MCF 10A (cell line): ENCODE measurements around the gene TOP1. TPM values are rescaled to one million over a fixed set of nuclear protein-coding genes. Genes with fewer than 3 reads are reported as not detected.

Experiments used
- BruUV-seq: library from RNA; stranded (reverse); fragments of 400-500 nt; replicated peaks from 2 replicates; lab custom pipeline; 2021; lab: Mats Ljungman, UMichigan
- CTCF ChIA-PET: fragments of 300-600 bp; sonication (Branson Sonifier 250); formaldehyde crosslinking; extraction: SDS; loops from one replicate; lab custom pipeline; 2021; ENCODE audit warnings: antibody characterized with exemption, inconsistent platforms; lab: Yijun Ruan, JAX
- POLR2A ChIA-PET: fragments of 300-600, 350-650 bp; sonication (Branson Sonifier 250); formaldehyde crosslinking; extraction: SDS; loops from one replicate; lab custom pipeline; 2020; ENCODE audit warnings: antibody characterized with exemption, inconsistent platforms; lab: Yijun Ruan, JAX
- DNase-seq: peaks from one replicate; pipeline ENCODE4 v3.0.0-alpha.2; 2018; ENCODE audit not compliant: unreplicated experiment
- H3K27ac Mint-ChIP-seq: one replicate; pipeline ENCODE4 v1.8.0; 2022; ENCODE audit warnings: mild to moderate bottlenecking, low read depth, mixed read lengths; ENCODE audit not compliant: unreplicated experiment
- H3K27me3 Mint-ChIP-seq: one replicate; pipeline ENCODE4 v1.8.0; 2022; ENCODE audit warnings: mixed read lengths; ENCODE audit not compliant: insufficient read depth, unreplicated experiment
- H3K36me3 Mint-ChIP-seq: one replicate; pipeline ENCODE4 v1.8.0; 2022; ENCODE audit warnings: mild to moderate bottlenecking, moderate library complexity, mixed read lengths; ENCODE audit not compliant: insufficient read depth, unreplicated experiment
- H3K4me1 Mint-ChIP-seq: one replicate; pipeline ENCODE4 v1.8.0; 2022; ENCODE audit warnings: mixed read lengths; ENCODE audit not compliant: insufficient read depth, unreplicated experiment
- H3K4me3 Mint-ChIP-seq: one replicate; pipeline ENCODE4 v1.8.0; 2022; ENCODE audit warnings: mild to moderate bottlenecking, moderate library complexity, mixed read lengths; ENCODE audit not compliant: unreplicated experiment
- H3K9me3 Mint-ChIP-seq: one replicate; pipeline ENCODE4 v1.8.0; 2022; ENCODE audit warnings: mixed read lengths; ENCODE audit not compliant: unreplicated experiment
- CTCF ChIP-seq: fragments of 200-600 bp; IDR thresholded peaks from one replicate; pipeline ENCODE4 v1.8.0; 2022; ENCODE audit warnings: antibody characterized with exemption, mild to moderate bottlenecking; ENCODE audit not compliant: unreplicated experiment
- intact Hi-C: fragments of 100-400 bp; cut with micrococcal nuclease; formaldehyde crosslinking; loops from 2 replicates; pipeline ENCODE4 v1.14.1; 2022
- total RNA-seq: library from RNA; stranded (reverse); gene quantifications from 2 replicates; pipeline ENCODE4 v1.2.3, GENCODE V29; 2022

Gene TOP1
- total RNA-seq, 1 experiment from 2014 or later = 174 TPM

GRCh38 chr20:41140226-41141133 lies 111.9 kb downstream of the TOP1 start:
- intact Hi-C loops = no loop called here
- peak overlapping the region; percentile 18 for H3K27ac Mint-ChIP-seq
- no peak overlapping the region for H3K4me3 Mint-ChIP-seq
- H3K27me3 Mint-ChIP-seq = no peaks in the 10 kb centered on the region
- no peak for TF ChIP-seq CTCF
- CTCF ChIA-PET = interaction anchor here (0.5 to 8.2 kb wide), 6 partner anchors 20 to 538 kb away, joined by 3 to 110 read pairs (median 8); partner anchors contain the start of gene LPIN3
- H3K36me3 Mint-ChIP-seq = no peaks in the 10 kb centered on the region
- H3K4me1 Mint-ChIP-seq = peaks cover 61% of the 10 kb centered on the region
- POLR2A ChIA-PET = interaction anchor here (1.3 to 7.4 kb wide), 2 partner anchors 17 to 92 kb away, joined by 3 to 65 read pairs; no protein-coding TSS in a partner anchor
- DNase-seq = no peak
- H3K9me3 Mint-ChIP-seq = no peaks in the 10 kb centered on the region
- BruUV-seq = no TSS peak

GRCh38 chr20:41141153-41141815 lies 112.7 kb downstream of the TOP1 start:
- no peak overlapping the region for H3K4me3 Mint-ChIP-seq
- no peak for TF ChIP-seq CTCF
- intact Hi-C loops = no loop called here
- H3K27me3 Mint-ChIP-seq = no peaks in the 10 kb centered on the region
- no peak for DNase-seq
- peaks cover 58% of the 10 kb centered on the region for H3K4me1 Mint-ChIP-seq
- H3K9me3 Mint-ChIP-seq = no peaks in the 10 kb centered on the region
- H3K27ac Mint-ChIP-seq = peak overlapping the region; percentile 18
- H3K36me3 Mint-ChIP-seq = no peaks in the 10 kb centered on the region
- POLR2A ChIA-PET = no interaction called here
- CTCF ChIA-PET = interaction anchor here (0.5 to 3.5 kb wide), 7 partner anchors 29 to 1260 kb away, joined by 3 to 22 read pairs (median 4); no protein-coding TSS in a partner anchor
- no TSS peak for BruUV-seq

GRCh38 chr20:41142245-41142644 lies 113.6 kb downstream of the TOP1 start:
- TF ChIP-seq CTCF = no peak
- no peaks in the 10 kb centered on the region for H3K36me3 Mint-ChIP-seq
- ChIA-PET POLR2A (interaction anchor here (1.0 kb wide), 1 partner anchor 67 kb away, joined by 3 read pairs; no protein-coding TSS in a partner anchor), CTCF (interaction anchor here (0.5 to 3.5 kb wide), 8 partner anchors 21 to 1261 kb away, joined by 3 to 22 read pairs (median 5); no protein-coding TSS in a partner anchor)
- BruUV-seq = no TSS peak
- H3K27ac Mint-ChIP-seq = no peak overlapping the region
- H3K9me3 Mint-ChIP-seq = no peaks in the 10 kb centered on the region
- peaks cover 55% of the 10 kb centered on the region for H3K4me1 Mint-ChIP-seq
- DNase-seq = no peak
- no peaks in the 10 kb centered on the region for H3K27me3 Mint-ChIP-seq
- intact Hi-C loops = no loop called here
- H3K4me3 Mint-ChIP-seq = no peak overlapping the region
